Endodermal cell (in vitro differentiated cells): ENCODE data around the gene FAT2. TPM values are rescaled to one million over a fixed set of nuclear protein-coding genes. Genes with fewer than 3 reads are reported as not detected.
A peak's percentile ranks its signal among the peaks of the same experiment; 100 is the strongest.

Experiments used
- DNase-seq: peaks from one replicate; pipeline ENCODE4 v3.0.0-alpha.2; 2017
- H3K27ac ChIP-seq: 2 replicates; pipeline ENCODE4 v1.5.1; 2013; ENCODE audit warnings: mild to moderate bottlenecking, low read depth, low read length, moderate library complexity
- H3K27me3 ChIP-seq: 2 replicates; pipeline ENCODE4 v1.6.1; 2013; ENCODE audit warnings: mild to moderate bottlenecking, low read length, moderate library complexity; ENCODE audit not compliant: insufficient read depth, control insufficient read depth, poor library complexity, severe bottlenecking
- H3K36me3 ChIP-seq: 2 replicates; pipeline ENCODE4 v1.7.0; 2013; ENCODE audit warnings: mild to moderate bottlenecking, low read length, moderate library complexity; ENCODE audit not compliant: control insufficient read depth, insufficient read depth
- H3K4me1 ChIP-seq: one replicate; pipeline ENCODE4 v1.7.0; 2013; ENCODE audit warnings: low read length; ENCODE audit not compliant: control insufficient read depth, insufficient read depth
- H3K4me3 ChIP-seq: 2 replicates; pipeline ENCODE4 v1.5.1; 2013; ENCODE audit warnings: mild to moderate bottlenecking, low read length, moderate library complexity
- H3K9ac ChIP-seq: 2 replicates; pipeline ENCODE4 v1.6.1; 2013; ENCODE audit warnings: mild to moderate bottlenecking, low read length, moderate library complexity; ENCODE audit not compliant: poor library complexity, severe bottlenecking; ENCODE audit errors: extremely low read depth
- H3K9me3 ChIP-seq: 2 replicates; pipeline ENCODE4 v1.6.1; 2013; ENCODE audit warnings: mild to moderate bottlenecking, low read length, moderate library complexity; ENCODE audit not compliant: control insufficient read depth
- H3K27ac Mint-ChIP-seq: 2 replicates; pipeline ENCODE4 v1.8.0; 2020; ENCODE audit warnings: mixed read lengths
- H3K27me3 Mint-ChIP-seq: 2 replicates; pipeline ENCODE4 v1.8.0; 2021; ENCODE audit warnings: mild to moderate bottlenecking, mixed read lengths; ENCODE audit not compliant: insufficient read depth
- H3K36me3 Mint-ChIP-seq: 2 replicates; pipeline ENCODE4 v1.8.0; 2020; ENCODE audit warnings: low read depth, mixed read lengths
- H3K4me1 Mint-ChIP-seq: 2 replicates; pipeline ENCODE4 v1.8.0; 2020; ENCODE audit warnings: mixed read lengths
- H3K4me3 Mint-ChIP-seq: 2 replicates; pipeline ENCODE4 v1.8.0; 2020; ENCODE audit warnings: mild to moderate bottlenecking, moderate library complexity, mixed read lengths
- H3K9me3 Mint-ChIP-seq: 2 replicates; pipeline ENCODE4 v1.8.0; 2020; ENCODE audit warnings: mild to moderate bottlenecking, mixed read lengths
- WGBS, 2 experiments: methylation state at CpG; one replicate each; pipeline versions ENCODE4 v1.1.5 to v1.1.7; 2013; ENCODE audit warnings: missing lambda C conversion rate in 2 of 2, mixed read lengths in 1 of 2; ENCODE audit not compliant: insufficient coverage in 1 of 2, insufficient read length in 1 of 2; 5-methylcytosine and 5-hydroxymethylcytosine counted together
- total RNA-seq, 2 donors: library from RNA; stranded (reverse); fragmentation: NEBNext Ultra II Directional in 1 of 2; extraction: Animal tissue kit (Norgen Biotek cat#: 25700) in 1 of 2; gene quantifications; 2 replicates in 1 of 2; 3 replicates in 1 of 2; pipeline ENCODE4 v1.2.1, GENCODE V29; 2021
- TF ChIP-seq, protein P1 (sequence below): fragments of 200-600 bp; sonication (generic); conservative IDR thresholded peaks from 2 replicates; pipeline ENCODE4 v1.5.0; 2021; ENCODE audit warnings: antibody characterized with exemption, mild to moderate bottlenecking

FAT2 gene
- total RNA-seq, 2 donors from 2014 or later, result 0.18 TPM; not detected in 1

GRCh38 chr5:151565971-151566370 is 25.2 kb downstream of the FAT2 start:
- Histone ChIP-seq H3K36me3 (no peaks in the 10 kb centered on the region), H3K9ac (no peak overlapping the region), H3K27me3 (no peaks in the 10 kb centered on the region), H3K4me3 (no peak overlapping the region), H3K27ac (no peak overlapping the region), H3K9me3 (no peaks in the 10 kb centered on the region), H3K4me1 (no peaks in the 10 kb centered on the region)
- TF ChIP-seq, protein P1, sequence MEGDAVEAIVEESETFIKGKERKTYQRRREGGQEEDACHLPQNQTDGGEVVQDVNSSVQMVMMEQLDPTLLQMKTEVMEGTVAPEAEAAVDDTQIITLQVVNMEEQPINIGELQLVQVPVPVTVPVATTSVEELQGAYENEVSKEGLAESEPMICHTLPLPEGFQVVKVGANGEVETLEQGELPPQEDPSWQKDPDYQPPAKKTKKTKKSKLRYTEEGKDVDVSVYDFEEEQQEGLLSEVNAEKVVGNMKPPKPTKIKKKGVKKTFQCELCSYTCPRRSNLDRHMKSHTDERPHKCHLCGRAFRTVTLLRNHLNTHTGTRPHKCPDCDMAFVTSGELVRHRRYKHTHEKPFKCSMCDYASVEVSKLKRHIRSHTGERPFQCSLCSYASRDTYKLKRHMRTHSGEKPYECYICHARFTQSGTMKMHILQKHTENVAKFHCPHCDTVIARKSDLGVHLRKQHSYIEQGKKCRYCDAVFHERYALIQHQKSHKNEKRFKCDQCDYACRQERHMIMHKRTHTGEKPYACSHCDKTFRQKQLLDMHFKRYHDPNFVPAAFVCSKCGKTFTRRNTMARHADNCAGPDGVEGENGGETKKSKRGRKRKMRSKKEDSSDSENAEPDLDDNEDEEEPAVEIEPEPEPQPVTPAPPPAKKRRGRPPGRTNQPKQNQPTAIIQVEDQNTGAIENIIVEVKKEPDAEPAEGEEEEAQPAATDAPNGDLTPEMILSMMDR, result no peak
- Mint-ChIP-seq H3K9me3 (no peaks in the 10 kb centered on the region), H3K36me3 (no peaks in the 10 kb centered on the region), H3K4me1 (peaks cover 9% of the 10 kb centered on the region), H3K27ac (no peak overlapping the region), H3K27me3 (peaks cover 25% of the 10 kb centered on the region), H3K4me3 (no peak overlapping the region)
- WGBS, 2 experiments, result 91 to 94% methylated on average over 10 to 11 of the region's 11 CpGs
- no peak for DNase-seq

GRCh38 chr5:151562019-151562707 is 29.0 kb downstream of the FAT2 start:
- Mint-ChIP-seq H3K4me3 (no peak overlapping the region), H3K4me1 (peaks cover 9% of the 10 kb centered on the region), H3K27ac (no peak overlapping the region), H3K27me3 (peaks cover 8% of the 10 kb centered on the region), H3K36me3 (no peaks in the 10 kb centered on the region), H3K9me3 (no peaks in the 10 kb centered on the region)
- Histone ChIP-seq H3K27ac (no peak overlapping the region), H3K9ac (no peak overlapping the region), H3K36me3 (no peaks in the 10 kb centered on the region), H3K4me1 (no peaks in the 10 kb centered on the region), H3K9me3 (no peaks in the 10 kb centered on the region), H3K27me3 (peaks cover 17% of the 10 kb centered on the region), H3K4me3 (no peak overlapping the region)
- TF ChIP-seq, protein P1, result no peak
- 0 to 72% methylated on average over 1 to 8 of the region's 8 CpGs for WGBS, 2 experiments
- peak; percentile 52 for DNase-seq

- TF ChIP-seq, protein P1, result no peak
- Mint-ChIP-seq H3K36me3 (no peaks in the 10 kb centered on the region), H3K4me3 (no peak overlapping the region), H3K9me3 (no peaks in the 10 kb centered on the region), H3K4me1 (peaks cover 9% of the 10 kb centered on the region), H3K27me3 (peaks cover 6% of the 10 kb centered on the region), H3K27ac (no peak overlapping the region)
- H3K36me3 ChIP-seq, result no peaks in the 10 kb centered on the region
- no peaks in the 10 kb centered on the region for H3K9me3 ChIP-seq
- H3K27ac ChIP-seq, result no peak overlapping the region
- peaks cover 17% of the 10 kb centered on the region for H3K27me3 ChIP-seq
- no peak overlapping the region for H3K4me3 ChIP-seq
- no peak overlapping the region for H3K9ac ChIP-seq
- H3K4me1 ChIP-seq, result no peaks in the 10 kb centered on the region
- peak; percentile 3 for DNase-seq
- 89 to 97% methylated on average over 4 to 6 of the region's 6 CpGs for WGBS, 2 experiments
These were observed 33.2 kb downstream of the FAT2 start for GRCh38 chr5:151557951-151558350.
